ENCODE measurements around the gene PIEZO2.
"Not testable (repeated sequence)": the region's sequence is repeated elsewhere in the genome, so short reads cannot be mapped to it uniquely, and the experiment has no call there.

Gene PIEZO2

GRCh38 chr18:10659000-10659399 lies 490.4 kb downstream of the PIEZO2 start:
- Histone ChIP-seq H4K20me1 (ENCODE audit: low read depth, low read length) (no peaks in the 10 kb centered on the region), H2AFZ (ENCODE audit: low read depth, low read length, severe bottlenecking) (no peak overlapping the region), H3K4me2 (ENCODE audit: low read depth, low read length, poor library complexity, severe bottlenecking) (no peak overlapping the region), H3K79me2 (ENCODE audit: insufficient read depth, low read length) (no peaks in the 10 kb centered on the region), H3K9me2 (replicated peaks; ENCODE audit: insufficient read depth, low read length) (no peaks in the 10 kb centered on the region), H3K4me3 (ENCODE audit: insufficient read depth, low read length, poor library complexity, severe bottlenecking) (no peak overlapping the region), H3K27ac (ENCODE audit: low read depth, low read length) (no peak overlapping the region), H3K27me3 (ENCODE audit: low read length) (no peaks in the 10 kb centered on the region), H3K9me3 (ENCODE audit: insufficient read depth, low read length) (no peaks in the 10 kb centered on the region), H3K36me3 (ENCODE audit: low read length) (no peaks in the 10 kb centered on the region), H3F3A (ENCODE audit: insufficient read depth) (no peaks in the 10 kb centered on the region), H3K9ac (ENCODE audit: low read length) (no peak overlapping the region)
- TF ChIP-seq CTCF (IDR thresholded peaks at IDR 0.05; ENCODE audit: insufficient read depth, low read length, poor library complexity, severe bottlenecking) (no peak), EZH2phosphoT487 (conservative IDR thresholded peaks at IDR 0.05; ENCODE audit: low read length) (no peak)

GRCh38 chr18:10644003-10644402 lies 505.4 kb downstream of the PIEZO2 start:
- not testable (repeated sequence) for H3K27me3 ChIP-seq (ENCODE audit: low read length); H4K20me1 ChIP-seq (ENCODE audit: low read depth, low read length); H2AFZ ChIP-seq (ENCODE audit: low read depth, low read length, severe bottlenecking); H3K4me2 ChIP-seq (ENCODE audit: low read depth, low read length, poor library complexity, severe bottlenecking); H3K9ac ChIP-seq (ENCODE audit: low read length); H3K9me2 ChIP-seq (replicated peaks; ENCODE audit: insufficient read depth, low read length); H3K27ac ChIP-seq (ENCODE audit: low read depth, low read length); H3K36me3 ChIP-seq (ENCODE audit: low read length); H3K9me3 ChIP-seq (ENCODE audit: insufficient read depth, low read length); H3K79me2 ChIP-seq (ENCODE audit: insufficient read depth, low read length); H3K4me3 ChIP-seq (ENCODE audit: insufficient read depth, low read length, poor library complexity, severe bottlenecking); H3F3A ChIP-seq (ENCODE audit: insufficient read depth)

GRCh38 chr18:10642915-10643524 lies 506.3 kb downstream of the PIEZO2 start:
- H3K9me3 ChIP-seq (ENCODE audit: insufficient read depth, low read length); H3K36me3 ChIP-seq (ENCODE audit: low read length); H3K27me3 ChIP-seq (ENCODE audit: low read length); H2AFZ ChIP-seq (ENCODE audit: low read depth, low read length, severe bottlenecking); H3K4me3 ChIP-seq (ENCODE audit: insufficient read depth, low read length, poor library complexity, severe bottlenecking); H3F3A ChIP-seq (ENCODE audit: insufficient read depth); H3K79me2 ChIP-seq (ENCODE audit: insufficient read depth, low read length); H3K4me2 ChIP-seq (ENCODE audit: low read depth, low read length, poor library complexity, severe bottlenecking); H3K9ac ChIP-seq (ENCODE audit: low read length); H3K27ac ChIP-seq (ENCODE audit: low read depth, low read length); H3K9me2 ChIP-seq (replicated peaks; ENCODE audit: insufficient read depth, low read length); H4K20me1 ChIP-seq (ENCODE audit: low read depth, low read length): not testable (repeated sequence)

- H3K4me2 ChIP-seq (ENCODE audit: low read depth, low read length, poor library complexity, severe bottlenecking); H3K9me2 ChIP-seq (replicated peaks; ENCODE audit: insufficient read depth, low read length); H3K27me3 ChIP-seq (ENCODE audit: low read length); H2AFZ ChIP-seq (ENCODE audit: low read depth, low read length, severe bottlenecking); H3K27ac ChIP-seq (ENCODE audit: low read depth, low read length); H3K36me3 ChIP-seq (ENCODE audit: low read length); H3K4me3 ChIP-seq (ENCODE audit: insufficient read depth, low read length, poor library complexity, severe bottlenecking); H3K9me3 ChIP-seq (ENCODE audit: insufficient read depth, low read length); H4K20me1 ChIP-seq (ENCODE audit: low read depth, low read length); H3K79me2 ChIP-seq (ENCODE audit: insufficient read depth, low read length); H3K9ac ChIP-seq (ENCODE audit: low read length); H3F3A ChIP-seq (ENCODE audit: insufficient read depth): not testable (repeated sequence)
Observed at GRCh38 chr18:10638539-10638885, 510.9 kb downstream of the PIEZO2 start.

GRCh38 chr18:10637858-10638538 lies 511.4 kb downstream of the PIEZO2 start:
- H3K9ac ChIP-seq (ENCODE audit: low read length); H3K27ac ChIP-seq (ENCODE audit: low read depth, low read length); H3K9me3 ChIP-seq (ENCODE audit: insufficient read depth, low read length); H3K27me3 ChIP-seq (ENCODE audit: low read length); H3K36me3 ChIP-seq (ENCODE audit: low read length); H2AFZ ChIP-seq (ENCODE audit: low read depth, low read length, severe bottlenecking); H3K4me2 ChIP-seq (ENCODE audit: low read depth, low read length, poor library complexity, severe bottlenecking); H3K79me2 ChIP-seq (ENCODE audit: insufficient read depth, low read length); H3K4me3 ChIP-seq (ENCODE audit: insufficient read depth, low read length, poor library complexity, severe bottlenecking); H3K9me2 ChIP-seq (replicated peaks; ENCODE audit: insufficient read depth, low read length); H3F3A ChIP-seq (ENCODE audit: insufficient read depth); H4K20me1 ChIP-seq (ENCODE audit: low read depth, low read length): not testable (repeated sequence)

GRCh38 chr18:10629076-10629475 lies 520.3 kb downstream of the PIEZO2 start:
- not testable (repeated sequence) for H3K79me2 ChIP-seq (ENCODE audit: insufficient read depth, low read length); H3F3A ChIP-seq (ENCODE audit: insufficient read depth); H3K27ac ChIP-seq (ENCODE audit: low read depth, low read length); H4K20me1 ChIP-seq (ENCODE audit: low read depth, low read length); H3K27me3 ChIP-seq (ENCODE audit: low read length); H3K4me2 ChIP-seq (ENCODE audit: low read depth, low read length, poor library complexity, severe bottlenecking); H3K9me2 ChIP-seq (replicated peaks; ENCODE audit: insufficient read depth, low read length); H3K36me3 ChIP-seq (ENCODE audit: low read length); H3K9me3 ChIP-seq (ENCODE audit: insufficient read depth, low read length); H3K4me3 ChIP-seq (ENCODE audit: insufficient read depth, low read length, poor library complexity, severe bottlenecking); H2AFZ ChIP-seq (ENCODE audit: low read depth, low read length, severe bottlenecking); H3K9ac ChIP-seq (ENCODE audit: low read length)

- not testable (repeated sequence) for H2AFZ ChIP-seq (ENCODE audit: low read depth, low read length, severe bottlenecking); H3K36me3 ChIP-seq (ENCODE audit: low read length); H3K9ac ChIP-seq (ENCODE audit: low read length); H3K27me3 ChIP-seq (ENCODE audit: low read length); H3K9me2 ChIP-seq (replicated peaks; ENCODE audit: insufficient read depth, low read length); H3K4me3 ChIP-seq (ENCODE audit: insufficient read depth, low read length, poor library complexity, severe bottlenecking); H4K20me1 ChIP-seq (ENCODE audit: low read depth, low read length); H3K27ac ChIP-seq (ENCODE audit: low read depth, low read length); H3K79me2 ChIP-seq (ENCODE audit: insufficient read depth, low read length); H3K9me3 ChIP-seq (ENCODE audit: insufficient read depth, low read length); H3F3A ChIP-seq (ENCODE audit: insufficient read depth)
- H3K4me2 ChIP-seq (ENCODE audit: low read depth, low read length, poor library complexity, severe bottlenecking), result peak overlapping the region; percentile 20
Observed at GRCh38 chr18:10626606-10627213, 522.7 kb downstream of the PIEZO2 start.

Measured in SU-DHL-6 (cell line).